BE2C (cell line): ENCODE results near the gene ERFL.

ENCODE experiments used
- DNase-seq: peaks from one replicate; pipeline ENCODE4 v3.0.0-alpha.2; 2020
- H3K27me3 ChIP-seq: fragments of 250-450 bp; sonication (Bioruptor Pico); 2 replicates; pipeline ENCODE4 v1.5.1; 2020; ENCODE audit warnings: mild to moderate bottlenecking
- H3K36me3 ChIP-seq: fragments of 250-450 bp; sonication (Bioruptor Pico); 2 replicates; pipeline ENCODE4 v1.5.1; 2020; ENCODE audit warnings: mild to moderate bottlenecking
- H3K4me1 ChIP-seq: fragments of 250-450 bp; sonication (Bioruptor Pico); 2 replicates; pipeline ENCODE4 v1.5.1; 2020
- H3K4me3 ChIP-seq: 2 replicates; pipeline ENCODE4 v1.5.1; 2011; ENCODE audit warnings: low read depth, low read length
- H3K9me3 ChIP-seq: fragments of 250-450 bp; sonication (Bioruptor Pico); 2 replicates; pipeline ENCODE4 v1.5.1; 2020
- CTCF ChIP-seq: IDR thresholded peaks from 2 replicates; pipeline ENCODE4 v1.5.1; 2012; ENCODE audit warnings: mild to moderate bottlenecking, low read depth, low read length

ERFL gene

GRCh38 chr19:41911889-41912731, 16.1 kb downstream of the ERFL start:
- H3K4me3 ChIP-seq, result no peak overlapping the region
- no peak for DNase-seq

DNA sequence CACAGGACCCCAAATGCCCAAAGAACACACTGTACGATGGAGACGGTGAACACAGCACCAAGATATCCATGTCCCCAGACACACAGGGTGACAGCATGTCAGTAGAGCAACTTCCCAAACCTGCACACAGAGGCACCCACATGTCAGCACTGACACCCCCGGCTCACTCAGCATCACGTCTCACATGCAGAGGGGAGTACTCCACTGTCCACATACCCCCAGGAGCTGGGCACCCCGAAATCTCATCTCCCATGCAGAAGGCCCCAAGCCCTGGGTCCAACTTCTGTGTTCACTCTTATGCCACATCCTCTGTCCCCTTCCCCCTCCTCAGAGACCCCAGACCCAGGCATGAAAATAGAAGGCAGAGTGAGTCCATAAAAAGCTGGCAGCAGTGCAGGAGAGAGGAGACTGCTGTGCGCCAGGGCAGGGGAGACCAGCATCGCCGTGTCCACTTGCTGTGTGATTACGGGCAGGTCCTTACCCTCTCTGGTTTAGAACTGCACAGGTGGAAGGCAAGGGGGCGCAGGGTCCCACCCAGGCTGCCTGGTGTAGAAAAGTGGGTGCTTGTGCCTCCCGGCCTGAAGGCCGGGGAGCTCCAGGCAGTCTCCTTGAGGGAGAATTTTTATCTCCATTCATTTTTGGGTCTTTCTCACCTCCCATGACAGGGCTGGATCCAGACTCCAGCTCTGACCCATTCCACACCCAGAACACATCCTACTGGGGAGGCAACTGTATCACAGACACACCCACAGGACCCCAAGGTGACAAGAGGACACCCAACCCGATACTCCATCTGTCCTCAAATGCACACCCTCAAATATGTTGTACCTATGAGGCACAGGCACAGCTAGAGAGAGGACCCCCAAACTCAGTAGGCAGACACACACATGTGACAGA, 17.0 kb downstream of the ERFL start:
- Histone ChIP-seq H3K4me1 (peaks cover 7% of the 10 kb centered on the region), H3K9me3 (no peaks in the 10 kb centered on the region), H3K4me3 (no peak overlapping the region), H3K36me3 (no peaks in the 10 kb centered on the region), H3K27me3 (peaks cover 51% of the 10 kb centered on the region)
- no peak for TF ChIP-seq CTCF
- no peak for DNase-seq

More at GRCh38 chr19:41911889-41912731, 16.1 kb downstream of the ERFL start:
- no peaks in the 10 kb centered on the region for H3K36me3 ChIP-seq
- peaks cover 1% of the 10 kb centered on the region for H3K4me1 ChIP-seq
- H3K9me3 ChIP-seq, result no peaks in the 10 kb centered on the region
- H3K27me3 ChIP-seq, result peaks cover 59% of the 10 kb centered on the region
- TF ChIP-seq CTCF, result no peak

DNA sequence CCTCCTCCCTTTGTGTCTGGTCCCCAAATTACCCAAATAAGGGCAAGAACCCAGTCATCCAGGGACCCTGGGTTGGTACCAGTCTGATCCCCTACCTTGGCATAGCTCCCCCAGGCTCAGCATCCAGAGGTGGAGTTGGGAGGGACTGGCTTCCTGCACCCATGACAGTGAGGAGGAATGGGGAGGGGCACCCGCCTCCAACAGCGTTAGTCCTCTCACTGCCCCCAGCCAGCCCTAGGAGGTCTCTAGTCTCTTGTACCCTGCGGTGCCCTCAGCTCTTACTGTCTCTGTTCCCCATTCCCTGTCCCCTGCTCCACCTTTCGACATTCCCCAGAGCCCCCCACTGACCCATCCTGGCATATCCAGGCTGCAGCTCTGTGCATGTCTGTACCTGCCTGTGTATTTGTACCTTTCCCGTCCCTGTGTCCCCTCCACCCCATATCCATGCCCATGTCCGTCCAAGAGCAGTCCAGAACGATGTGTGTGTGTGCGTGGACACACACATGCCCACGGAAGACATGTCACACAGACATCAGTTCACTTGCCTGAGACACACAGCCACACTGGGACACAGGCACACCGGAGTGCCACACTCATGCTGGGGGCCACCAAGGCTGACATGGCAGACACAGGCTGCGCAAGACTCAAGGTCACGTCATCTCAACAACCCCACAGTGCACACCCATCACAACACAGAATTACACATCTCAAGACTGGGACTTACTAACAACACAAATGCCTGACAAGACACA, 17.8 kb downstream of the ERFL start:
- Histone ChIP-seq H3K27me3 (peaks cover 43% of the 10 kb centered on the region), H3K4me1 (peaks cover 7% of the 10 kb centered on the region), H3K36me3 (no peaks in the 10 kb centered on the region), H3K4me3 (no peak overlapping the region), H3K9me3 (no peaks in the 10 kb centered on the region)
- no peak for DNase-seq
- TF ChIP-seq CTCF, result no peak

DNA sequence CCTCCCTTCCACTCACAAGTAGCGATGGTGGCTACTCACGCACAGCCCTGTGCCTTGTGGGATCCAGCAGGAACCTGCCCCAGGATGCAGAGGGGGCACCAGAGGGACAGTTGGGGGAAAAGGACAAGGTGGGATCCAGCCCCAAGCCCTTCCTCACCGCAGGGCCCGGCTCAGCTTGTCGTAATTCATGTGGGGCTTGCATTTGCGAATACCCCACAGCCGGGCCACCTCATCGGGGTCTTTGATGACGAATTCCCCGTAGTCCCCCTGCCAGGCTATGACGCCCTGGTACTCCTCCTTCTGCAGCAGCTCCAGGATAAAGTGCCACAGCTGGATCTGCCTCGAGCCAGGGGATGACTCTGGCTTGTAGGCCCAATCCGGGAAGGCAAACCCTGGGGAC, 18.5 kb downstream of the ERFL start:
- TF ChIP-seq CTCF, result no peak
- Histone ChIP-seq H3K9me3 (no peaks in the 10 kb centered on the region), H3K4me3 (no peak overlapping the region), H3K4me1 (peaks cover 7% of the 10 kb centered on the region), H3K36me3 (no peaks in the 10 kb centered on the region), H3K27me3 (peaks cover 38% of the 10 kb centered on the region)
- no peak for DNase-seq

GRCh38 chr19:41908724-41909464, 19.4 kb downstream of the ERFL start:
- no peak for DNase-seq
- Histone ChIP-seq H3K4me3 (no peak overlapping the region), H3K36me3 (0 out of 2 replicates have a peak, but pooled peaks cover 4% of the 10 kb centered on the region), H3K27me3 (peaks cover 34% of the 10 kb centered on the region), H3K9me3 (no peaks in the 10 kb centered on the region), H3K4me1 (peaks cover 7% of the 10 kb centered on the region)
- no peak for TF ChIP-seq CTCF
